HG03095 (cell line): ENCODE measurements around the gene RFT1.
A peak's percentile ranks its signal among the peaks of the same experiment; 100 is the strongest.
"Not testable (repeated sequence)": the region's sequence is repeated elsewhere in the genome, so short reads cannot be mapped to it uniquely, and the experiment has no call there.

ENCODE experiments used
- ATAC-seq: cut with Tn5 transposase; IDR thresholded peaks from one replicate; pipeline ENCODE4 v1.9.1; 2021; ENCODE audit warnings: moderate library complexity; ENCODE audit not compliant: unreplicated experiment

Gene RFT1

DNA sequence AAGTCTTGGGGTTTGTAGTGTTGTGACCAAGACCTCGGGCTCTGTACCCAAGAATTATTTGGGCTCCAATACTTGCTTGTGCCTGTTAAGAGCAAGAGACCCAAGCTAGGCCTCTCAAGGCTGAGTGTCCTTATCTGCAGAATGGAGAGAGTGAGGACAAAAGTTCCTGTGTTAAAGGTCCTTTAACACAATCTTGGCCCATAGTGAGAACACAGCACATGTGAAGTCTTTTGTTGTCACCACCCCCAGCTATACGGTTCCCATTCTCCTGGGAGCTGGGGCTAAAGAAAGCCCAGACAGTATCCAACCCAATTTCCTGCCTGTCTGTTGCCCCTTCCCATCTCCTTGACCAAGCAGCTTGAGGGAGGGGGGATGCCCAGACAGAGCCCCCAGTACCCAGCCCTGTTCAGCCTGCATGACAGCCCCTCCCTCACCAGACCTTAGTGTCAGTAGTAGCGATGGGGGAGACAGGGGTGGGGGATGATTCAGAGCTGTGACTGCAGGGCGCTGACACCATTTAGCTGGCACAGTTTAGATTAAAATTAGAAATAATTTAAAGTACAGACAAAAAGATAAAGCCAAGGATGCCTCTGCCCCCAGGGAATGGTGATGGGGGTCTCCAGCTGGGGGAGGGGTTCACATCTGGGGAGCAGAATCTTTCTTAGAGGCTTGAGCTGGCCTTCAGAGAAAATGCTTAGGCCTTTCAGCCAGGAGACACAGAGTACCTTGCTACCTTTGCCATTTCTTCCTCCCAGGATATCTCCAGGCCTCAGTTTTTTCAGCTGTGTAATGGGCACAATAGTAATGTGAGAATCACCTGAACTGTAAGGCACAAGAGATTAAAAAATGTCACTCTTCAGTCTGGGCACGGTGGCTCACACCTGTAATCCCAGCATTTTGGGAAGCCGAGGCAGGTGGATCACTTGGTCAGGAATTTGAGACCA, 33.5 kb upstream of the RFT1 start:
- no peak for ATAC-seq

DNA sequence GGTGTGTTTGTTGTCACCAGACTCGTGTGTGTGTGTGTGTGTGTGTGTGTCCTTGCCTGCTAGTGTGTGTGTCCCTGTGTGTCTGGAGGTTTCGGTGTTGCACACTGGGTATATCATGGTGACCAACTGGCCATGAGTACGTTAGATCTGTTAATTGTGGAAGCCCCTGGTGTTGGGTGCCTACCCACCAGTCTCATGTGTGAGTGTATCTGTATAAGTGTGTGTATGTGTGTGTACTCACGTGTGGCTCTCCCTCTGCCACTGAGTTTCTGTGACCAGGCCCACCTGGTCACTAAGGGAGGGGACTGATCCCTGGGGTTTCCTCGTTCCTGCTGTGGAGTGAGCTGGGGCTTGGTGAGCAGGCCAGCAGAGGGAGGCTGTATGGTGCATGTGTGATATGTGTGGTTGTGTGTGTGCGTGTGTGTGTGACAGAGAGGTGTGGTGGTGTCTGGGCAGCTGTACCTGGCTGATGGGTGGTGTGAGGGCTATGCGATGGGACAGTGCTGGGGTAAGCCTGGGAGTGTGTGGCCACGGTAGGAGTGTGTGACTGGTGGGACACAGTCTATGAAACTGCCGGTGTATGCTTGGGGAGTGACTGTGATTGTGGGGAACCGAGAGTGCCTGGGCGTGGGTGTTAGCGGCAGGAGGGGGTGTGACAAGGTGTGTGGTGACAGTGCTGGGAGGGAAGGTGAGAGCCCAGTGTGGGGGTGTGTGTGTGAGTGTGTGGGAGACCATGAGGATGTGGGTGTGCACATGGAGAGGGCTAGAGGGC, 32.6 kb upstream of the RFT1 start:
- no peak for ATAC-seq

- ATAC-seq: no peak
Measured at GRCh38 chr3:53161820-53162671, 31.8 kb upstream of the RFT1 start.

- no peak for ATAC-seq
Measured at GRCh38 chr3:53161450-53161819, 31.2 kb upstream of the RFT1 start.

GRCh38 chr3:53160660-53161449, 30.6 kb upstream of the RFT1 start, which contains the start of gene PRKCD:
TSS of gene PRKCD (plus strand) at chr3:53161209. CDS start at chr3:53178423, 17,214 bp downstream.
- ATAC-seq: peak; percentile 43

GRCh38 chr3:53160061-53160659, 29.9 kb upstream of the RFT1 start:
- no peak for ATAC-seq

DNA sequence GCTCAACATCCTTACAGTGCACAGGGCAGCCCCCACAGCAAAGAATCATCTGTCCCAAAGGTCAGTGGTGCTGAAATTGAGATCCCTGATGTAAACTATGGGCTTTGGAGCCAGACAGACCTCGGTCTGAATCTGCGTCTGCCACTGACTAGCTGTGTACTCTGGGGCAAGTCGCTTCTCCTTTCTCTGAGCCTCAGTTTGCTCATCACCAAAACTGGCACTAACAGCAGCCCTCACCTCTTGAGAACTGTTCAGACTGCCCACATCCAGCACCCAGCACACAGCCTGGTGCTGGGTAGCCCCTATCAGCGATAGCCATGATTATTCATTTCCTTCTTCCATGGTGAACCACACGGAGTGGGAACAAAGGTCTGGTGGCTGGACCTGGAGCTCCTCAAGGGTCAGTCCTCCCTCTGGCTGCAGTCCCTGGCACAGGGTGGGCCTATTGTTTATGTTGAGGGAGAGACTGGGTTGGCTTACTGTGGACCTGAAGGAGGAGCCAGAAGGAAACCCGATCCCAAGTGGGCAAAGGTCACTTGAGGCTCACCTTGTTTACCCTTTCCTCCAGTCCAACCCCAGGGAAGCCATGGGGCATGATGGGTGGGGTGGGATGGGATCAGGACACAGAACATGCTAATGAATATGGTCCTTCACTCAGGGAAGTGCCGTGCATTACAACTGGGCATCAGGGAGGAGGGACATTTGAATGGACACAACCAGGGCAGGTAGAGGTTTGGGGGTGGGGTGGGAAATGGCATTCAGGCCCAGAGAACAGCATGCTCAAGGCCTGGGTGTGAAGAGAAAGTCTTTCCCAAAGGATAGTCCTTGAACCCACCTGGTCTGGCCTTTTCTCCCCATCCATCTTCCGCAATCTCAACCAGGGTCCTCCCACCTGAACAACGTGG, 29.2 kb upstream of the RFT1 start:
- no peak for ATAC-seq

DNA sequence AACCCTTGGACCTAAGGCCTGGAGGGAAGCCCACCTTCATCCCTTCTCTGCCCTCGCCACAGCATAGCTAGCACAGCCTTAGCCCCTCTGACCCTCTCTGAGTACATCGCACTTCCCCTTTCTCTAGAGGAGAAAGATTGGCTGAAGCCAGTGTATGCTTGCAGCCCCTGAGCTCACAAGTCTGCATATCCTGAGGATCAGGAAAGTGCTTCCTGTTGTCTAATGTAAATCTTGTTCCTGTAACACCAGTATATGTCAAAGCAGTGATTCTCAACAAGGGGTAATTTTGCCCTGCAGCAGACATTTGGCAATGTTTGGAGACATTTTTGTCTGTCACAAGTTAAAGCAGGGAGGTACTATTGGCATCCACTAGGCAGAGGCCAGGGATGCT, 28.5 kb upstream of the RFT1 start:
- no peak for ATAC-seq

- no peak for ATAC-seq
Measured at GRCh38 chr3:53157974-53158580, 27.8 kb upstream of the RFT1 start.

- ATAC-seq: no peak
Measured at GRCh38 chr3:53156368-53156834, 26.2 kb upstream of the RFT1 start.

- no peak for ATAC-seq
Measured at GRCh38 chr3:53155760-53156159, 25.5 kb upstream of the RFT1 start.

GRCh38 chr3:53154881-53155285, 24.6 kb upstream of the RFT1 start:
- no peak for ATAC-seq

DNA sequence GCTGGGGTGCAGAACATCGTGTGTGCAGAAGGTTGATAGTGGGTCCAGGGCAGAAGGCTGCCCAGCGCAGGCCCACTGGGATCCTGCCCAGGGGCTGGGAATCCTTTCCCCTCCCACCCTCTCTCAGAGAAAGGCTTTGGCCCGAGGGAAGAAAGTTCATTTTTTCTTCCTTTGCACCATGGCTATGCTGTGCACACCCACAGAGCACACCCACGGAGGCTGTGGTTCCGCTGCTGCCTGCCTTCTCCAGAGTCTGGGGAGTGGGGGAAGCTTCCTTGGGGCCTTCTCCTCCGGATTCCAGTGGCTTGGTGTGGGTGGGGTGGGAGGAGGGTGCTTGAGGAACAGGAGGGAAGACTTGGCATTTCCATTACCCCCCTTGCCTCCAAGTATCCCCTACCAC, 23.7 kb upstream of the RFT1 start:
- no peak for ATAC-seq

DNA sequence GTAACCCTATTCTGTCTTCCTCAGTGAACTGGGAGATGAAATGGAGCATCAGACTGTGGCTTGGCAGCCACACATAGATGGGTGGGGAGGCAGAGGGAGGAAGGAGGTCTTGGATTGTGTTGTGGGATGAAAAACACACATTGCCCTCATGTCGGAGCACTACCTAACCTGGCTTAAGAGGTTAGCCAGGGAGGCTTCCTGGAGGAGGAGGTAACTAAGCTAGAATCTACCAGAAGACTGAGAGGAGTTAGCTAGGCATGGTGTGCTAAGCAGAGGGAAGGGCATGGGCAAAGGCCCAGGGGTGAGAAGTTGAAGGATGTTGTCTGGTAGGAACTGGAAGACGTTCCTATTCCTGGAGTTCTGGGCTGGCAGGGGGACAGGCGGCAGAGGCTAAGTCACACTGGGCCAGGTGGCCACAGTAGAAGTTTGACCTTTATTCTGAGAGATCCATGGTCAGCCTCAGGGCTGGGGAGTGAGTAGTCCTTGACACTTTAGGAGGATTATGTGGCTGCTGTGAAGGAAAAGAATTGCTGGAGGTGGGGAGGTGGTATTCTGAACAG, 23.1 kb upstream of the RFT1 start:
- ATAC-seq: no peak

DNA sequence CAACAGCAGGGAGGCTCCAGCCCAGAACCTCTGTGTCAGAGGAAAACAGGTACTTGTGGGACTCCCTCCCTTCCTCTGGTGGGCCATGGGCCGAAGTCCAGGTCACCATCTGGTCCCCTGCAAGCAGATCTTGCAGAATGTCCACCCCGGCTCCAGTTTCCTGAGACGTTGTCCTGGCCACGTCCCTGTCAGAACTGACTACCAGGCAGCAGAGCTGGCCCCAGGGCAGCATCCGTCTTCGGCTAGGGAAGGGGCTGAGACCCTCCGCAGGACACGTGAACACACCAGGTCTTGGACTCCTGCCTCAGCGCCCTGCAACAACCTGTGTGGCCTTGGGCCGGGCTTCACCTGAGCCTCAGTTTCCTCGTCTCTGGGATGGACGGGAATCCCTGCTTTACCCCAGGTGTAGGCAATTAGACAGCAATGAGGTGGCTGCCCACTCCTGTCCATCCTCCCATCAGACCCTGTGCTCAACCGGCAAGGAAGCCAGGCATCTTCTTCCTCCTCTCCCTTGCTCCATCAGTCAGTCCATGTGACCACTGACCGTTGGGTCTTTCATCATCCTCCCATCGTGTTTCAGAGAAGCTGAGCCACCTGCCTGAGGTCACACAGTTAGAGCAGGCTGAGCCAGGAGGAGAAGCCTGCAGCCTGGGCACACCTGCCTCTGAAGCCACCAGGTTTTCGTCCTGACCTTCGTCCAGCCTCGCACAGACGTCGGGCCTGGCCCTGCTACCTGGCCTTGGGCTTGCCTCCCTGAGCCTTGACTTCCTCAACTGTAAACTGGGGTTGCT, 21.8 kb upstream of the RFT1 start:
- ATAC-seq: no peak

DNA sequence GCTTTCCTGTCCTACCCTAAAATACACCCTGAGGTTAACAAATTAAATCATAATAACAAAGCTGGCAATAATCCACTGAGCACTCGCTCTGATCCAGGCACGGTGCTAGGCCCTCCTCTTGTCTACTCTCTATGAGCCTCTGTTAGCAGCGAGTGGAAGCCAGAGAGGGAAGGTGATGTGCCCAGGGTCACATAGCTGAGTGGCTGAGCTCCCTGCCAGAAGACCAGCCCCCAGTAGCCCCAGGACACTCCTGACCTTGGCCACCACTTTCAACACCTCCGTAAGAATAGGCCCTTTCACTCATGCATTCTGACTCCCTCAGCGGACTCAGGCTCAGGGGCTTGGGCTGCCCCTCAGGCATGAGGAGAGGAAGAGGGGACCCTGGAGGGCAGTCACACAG, 21.2 kb upstream of the RFT1 start:
- ATAC-seq: no peak

GRCh38 chr3:53151086-53151438, 20.8 kb upstream of the RFT1 start:
- not testable (repeated sequence) for ATAC-seq
